Stimulated activated effector memory CD8-positive, alpha-beta T cell treated with anti-CD3 and anti-CD28 coated beads, Interleukin-12 subunit alpha, Interleukin-12 subunit beta, amount 100 ng/mL, for 72 hours (primary cell): ENCODE measurements around the gene FOXN3.

Experiments used
- ATAC-seq: fragments of 150-1000 bp; cut with Tn5 transposase; 2 replicates; pipeline ENCODE4 v1.10.0; 2021
- DNase-seq, 2 donors: peaks; one replicate each; pipeline ENCODE4 v3.0.0; 2021 to 2022; ENCODE audit warnings: low spot score in 2 of 2
- H3K27ac Mint-ChIP-seq: one replicate; pipeline ENCODE4 v1.8.0; 2022; ENCODE audit warnings: mild to moderate bottlenecking, mixed read lengths
- H3K36me3 Mint-ChIP-seq: one replicate; pipeline ENCODE4 v1.8.0; 2022; ENCODE audit warnings: mild to moderate bottlenecking, mixed read lengths
- H3K4me1 Mint-ChIP-seq: one replicate; pipeline ENCODE4 v1.8.0; 2022; ENCODE audit warnings: mixed read lengths
- H3K4me3 Mint-ChIP-seq: one replicate; pipeline ENCODE4 v1.8.0; 2022; ENCODE audit warnings: mild to moderate bottlenecking, mixed read lengths
- H3K9me3 Mint-ChIP-seq: one replicate; pipeline ENCODE4 v1.8.0; 2022; ENCODE audit warnings: mixed read lengths

The FOXN3 gene

DNA sequence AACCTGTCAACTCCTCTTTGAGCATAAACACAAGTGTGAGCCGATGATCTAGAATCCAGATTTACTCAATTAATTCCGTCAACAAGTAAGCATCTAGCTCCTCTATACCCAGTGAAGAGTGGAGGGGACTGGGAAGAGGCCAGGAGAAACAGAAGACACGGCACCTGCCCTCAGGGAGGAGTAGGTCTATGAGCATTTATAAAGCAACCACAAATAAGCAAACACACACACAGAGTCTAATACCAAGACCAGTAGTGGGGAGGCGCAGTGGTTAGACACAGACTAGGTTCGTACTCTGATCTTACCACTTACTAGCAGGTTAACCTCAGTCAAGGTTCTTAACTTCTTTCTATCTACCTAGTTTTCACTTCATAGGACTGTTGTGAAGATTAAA is 5.9 kb upstream of the FOXN3 start:
- no peaks in the 10 kb centered on the region for H3K9me3 Mint-ChIP-seq
- DNase-seq (no peak), ATAC-seq (no peak)
- peak overlapping the region; percentile 26 for H3K27ac Mint-ChIP-seq
- H3K4me1 Mint-ChIP-seq: peaks cover 62% of the 10 kb centered on the region
- no peak overlapping the region for H3K4me3 Mint-ChIP-seq
- peaks cover 2% of the 10 kb centered on the region for H3K36me3 Mint-ChIP-seq

- peaks cover 7% of the 10 kb centered on the region for H3K36me3 Mint-ChIP-seq
- H3K27ac Mint-ChIP-seq: peak overlapping the region; percentile 26
- peaks cover 66% of the 10 kb centered on the region for H3K4me1 Mint-ChIP-seq
- DNase-seq (no peak), ATAC-seq (no peak)
- H3K9me3 Mint-ChIP-seq: no peaks in the 10 kb centered on the region
- no peak overlapping the region for H3K4me3 Mint-ChIP-seq
These were observed 5.3 kb upstream of the FOXN3 start for GRCh38 chr14:89422181-89422951.

- no peak for ATAC-seq
- Mint-ChIP-seq H3K4me1 (peaks cover 65% of the 10 kb centered on the region), H3K9me3 (no peaks in the 10 kb centered on the region), H3K36me3 (peaks cover 18% of the 10 kb centered on the region), H3K4me3 (no peak overlapping the region), H3K27ac (peak overlapping the region; percentile 62)
- DNase-seq: no peak
These were observed 3.5 kb upstream of the FOXN3 start for GRCh38 chr14:89420502-89420901.

DNA sequence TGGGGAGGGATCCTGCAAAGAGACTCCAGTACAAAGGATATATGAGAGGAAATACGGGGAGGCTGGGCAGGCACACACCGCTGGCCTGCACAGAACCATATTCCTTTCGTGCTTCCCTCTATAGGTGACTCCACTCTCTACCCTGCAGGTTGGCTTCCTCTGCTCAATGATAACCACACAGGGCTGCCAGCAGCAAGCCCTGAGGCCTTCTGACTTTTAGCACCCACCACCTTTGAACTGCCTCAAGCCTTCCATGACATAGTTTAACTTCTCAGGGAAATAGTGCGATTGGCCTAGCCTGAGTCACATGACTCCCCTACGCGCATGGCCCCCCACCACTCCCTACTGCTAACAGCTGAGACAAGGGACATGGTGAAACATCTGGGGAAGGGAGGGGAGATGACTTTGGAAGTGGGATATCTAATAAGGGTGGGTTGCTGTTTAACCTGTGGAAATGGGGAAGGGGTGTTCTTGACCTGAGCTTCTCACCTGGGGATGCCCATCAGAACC is 3.0 kb upstream of the FOXN3 start:
- Mint-ChIP-seq H3K36me3 (peaks cover 22% of the 10 kb centered on the region), H3K4me3 (no peak overlapping the region), H3K9me3 (no peaks in the 10 kb centered on the region), H3K4me1 (peaks cover 70% of the 10 kb centered on the region), H3K27ac (peak overlapping the region; percentile 62)
- no peak for DNase-seq
- ATAC-seq: no peak

DNA sequence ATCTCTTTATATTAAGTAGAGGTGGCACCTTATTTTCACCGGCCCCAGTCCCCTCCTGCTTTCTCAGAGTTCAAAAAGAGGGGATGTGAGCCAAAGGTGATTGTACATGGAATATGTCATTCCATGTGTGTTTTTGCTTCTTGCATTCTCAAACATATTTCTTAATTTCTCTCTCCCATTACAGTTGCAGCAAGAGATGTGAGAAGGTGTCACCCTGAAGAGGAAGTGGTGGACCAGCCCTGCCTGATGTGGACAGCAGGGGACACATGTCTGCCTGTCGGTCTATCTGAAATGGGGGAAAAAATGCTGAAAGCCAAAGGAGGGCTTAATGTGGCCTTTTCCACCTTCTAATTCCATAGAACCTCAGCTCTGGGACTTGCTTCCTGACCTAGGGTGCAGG is 1.9 kb upstream of the FOXN3 start:
- Mint-ChIP-seq H3K36me3 (peaks cover 24% of the 10 kb centered on the region), H3K4me3 (peak overlapping the region; percentile 95), H3K4me1 (peaks cover 65% of the 10 kb centered on the region), H3K9me3 (no peaks in the 10 kb centered on the region), H3K27ac (no peak overlapping the region)
- ATAC-seq (no peak), DNase-seq (no peak)

GRCh38 chr14:89418452-89418851 is 1.4 kb upstream of the FOXN3 start:
- no peak for ATAC-seq
- H3K4me1 Mint-ChIP-seq: peaks cover 62% of the 10 kb centered on the region
- no peak for DNase-seq
- peak overlapping the region; percentile 95 for H3K4me3 Mint-ChIP-seq
- peaks cover 24% of the 10 kb centered on the region for H3K36me3 Mint-ChIP-seq
- no peaks in the 10 kb centered on the region for H3K9me3 Mint-ChIP-seq
- H3K27ac Mint-ChIP-seq: peak overlapping the region; percentile 97

DNA sequence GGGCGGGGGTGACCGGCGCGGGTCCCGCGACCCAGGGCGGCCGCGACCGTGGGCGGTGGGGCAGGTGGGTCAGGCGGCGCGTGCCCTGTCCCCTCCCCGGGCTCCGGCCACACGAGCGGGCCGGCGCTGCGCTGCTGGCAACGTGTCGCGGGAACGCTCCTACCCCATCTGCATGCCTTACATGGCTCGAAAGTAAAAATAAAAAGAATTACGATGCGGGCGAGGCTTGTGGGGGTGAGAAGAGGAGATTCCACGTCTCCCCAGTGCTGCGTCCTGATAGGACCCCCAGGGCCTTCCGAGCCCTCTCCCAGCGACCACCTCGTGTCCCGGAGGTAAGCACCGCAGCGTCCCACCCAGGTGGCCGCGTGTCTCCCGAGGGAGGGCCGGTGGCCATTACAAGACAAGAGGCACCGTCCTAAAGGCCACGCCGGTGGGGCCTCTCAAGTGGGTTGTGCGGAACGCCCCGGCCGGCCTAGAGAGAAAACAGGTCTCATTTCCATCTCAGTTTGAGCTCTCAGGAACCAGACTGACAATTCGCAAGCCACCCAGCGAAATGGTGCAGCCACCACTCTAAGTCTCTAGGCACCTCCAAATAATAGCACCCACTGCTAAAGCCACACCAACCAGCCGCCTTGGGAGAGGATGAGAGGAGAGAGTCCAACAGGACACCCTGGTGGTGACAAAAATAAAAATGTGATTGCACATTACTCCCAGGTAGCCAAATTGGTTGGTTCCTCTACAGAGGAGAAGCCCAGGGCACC is 612 bp upstream of the FOXN3 start:
- Mint-ChIP-seq H3K4me1 (peaks cover 62% of the 10 kb centered on the region), H3K27ac (peak overlapping the region; percentile 97), H3K9me3 (no peaks in the 10 kb centered on the region), H3K36me3 (peaks cover 33% of the 10 kb centered on the region), H3K4me3 (peak overlapping the region; percentile 95)
- ATAC-seq: peak; percentile 63
- DNase-seq: peak; percentile 42 to 86

DNA sequence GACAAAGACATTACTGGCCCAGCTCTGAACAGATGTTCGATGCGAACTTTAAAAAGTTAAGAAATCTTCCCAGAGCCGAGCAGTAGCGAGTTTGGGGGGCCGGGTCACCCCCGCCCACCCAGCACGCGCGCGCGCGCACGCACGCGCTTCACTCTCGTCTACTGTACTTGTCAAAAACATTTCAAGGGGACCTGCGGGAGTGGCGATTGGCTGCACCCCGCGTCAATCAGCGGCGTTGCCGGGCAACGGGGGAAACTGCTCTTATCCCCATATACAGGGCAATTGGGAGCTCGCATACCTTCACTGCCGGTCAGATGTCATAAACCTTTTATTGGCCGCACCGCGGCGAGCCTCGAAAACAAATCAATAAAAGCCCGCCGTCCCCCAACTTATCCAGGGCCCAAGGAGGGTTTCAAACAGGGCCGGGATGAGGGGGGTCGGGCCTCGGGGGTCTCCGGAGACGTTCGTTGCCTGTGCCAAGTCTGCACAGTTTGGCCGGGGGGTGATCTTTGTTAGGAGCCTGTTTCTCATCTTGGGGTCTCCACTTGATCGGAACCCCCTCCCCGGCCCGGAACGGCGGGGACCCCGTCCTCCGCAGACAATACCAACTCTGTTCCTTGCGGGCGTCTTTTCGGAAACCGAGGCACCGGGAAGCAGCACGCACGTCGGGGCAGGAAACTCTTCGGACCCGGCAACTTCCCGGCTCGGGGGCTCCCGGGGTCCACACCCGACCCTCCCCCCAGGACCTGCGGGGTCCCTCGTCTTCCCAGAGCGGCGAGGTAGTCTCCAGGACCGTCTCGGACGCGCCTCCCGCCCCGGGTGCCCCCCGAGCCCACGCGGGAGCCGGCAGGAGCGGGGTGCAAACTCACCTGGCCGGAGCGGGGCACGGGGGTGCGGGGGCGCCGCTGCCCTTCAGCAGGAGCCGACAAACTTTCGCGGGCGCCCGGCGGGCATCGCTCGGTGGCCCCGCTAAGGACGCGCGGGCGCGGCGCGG is 734 bp downstream of the FOXN3 start:
- Mint-ChIP-seq H3K4me3 (peak overlapping the region; percentile 95), H3K36me3 (peaks cover 46% of the 10 kb centered on the region), H3K4me1 (peaks cover 60% of the 10 kb centered on the region), H3K9me3 (no peaks in the 10 kb centered on the region), H3K27ac (peak overlapping the region; percentile 97)
- peak; percentile 99 to 100 for DNase-seq
- peak; percentile 88 for ATAC-seq

GRCh38 chr14:89415159-89415558 is 1.9 kb downstream of the FOXN3 start:
- Mint-ChIP-seq H3K36me3 (peaks cover 57% of the 10 kb centered on the region), H3K4me3 (peak overlapping the region; percentile 95), H3K4me1 (peaks cover 58% of the 10 kb centered on the region), H3K27ac (peak overlapping the region; percentile 97), H3K9me3 (no peaks in the 10 kb centered on the region)
- DNase-seq (no peak), ATAC-seq (no peak)

DNA sequence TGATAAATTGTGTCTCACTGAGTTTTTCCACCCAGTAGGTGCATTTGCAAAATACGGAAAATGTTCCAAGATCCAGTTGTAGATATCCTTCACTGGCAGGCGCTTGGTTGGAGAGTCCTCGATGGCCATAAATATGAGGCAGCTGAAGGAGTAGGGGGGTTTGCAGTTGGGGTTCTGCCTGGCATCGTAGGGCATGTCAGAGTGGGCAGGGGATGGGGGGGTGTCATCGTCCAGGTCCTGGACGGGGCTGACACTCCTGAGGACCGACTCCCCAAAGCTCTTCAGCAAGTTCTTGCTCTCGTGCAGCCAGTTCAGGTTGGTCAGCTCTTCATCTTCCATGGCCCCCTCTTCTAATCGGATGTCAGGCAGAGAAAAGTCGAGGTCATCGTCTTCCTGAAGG is 5.1 kb downstream of the FOXN3 start:
- H3K27ac Mint-ChIP-seq: peak overlapping the region; percentile 68
- ATAC-seq (no peak), DNase-seq (no peak)
- H3K4me1 Mint-ChIP-seq: peaks cover 62% of the 10 kb centered on the region
- no peaks in the 10 kb centered on the region for H3K9me3 Mint-ChIP-seq
- H3K4me3 Mint-ChIP-seq: no peak overlapping the region
- H3K36me3 Mint-ChIP-seq: peaks cover 76% of the 10 kb centered on the region

GRCh38 chr14:89409961-89410360 is 7.1 kb downstream of the FOXN3 start:
- ATAC-seq (no peak), DNase-seq (no peak)
- H3K4me3 Mint-ChIP-seq: no peak overlapping the region
- peaks cover 74% of the 10 kb centered on the region for H3K36me3 Mint-ChIP-seq
- no peak overlapping the region for H3K27ac Mint-ChIP-seq
- no peaks in the 10 kb centered on the region for H3K9me3 Mint-ChIP-seq
- peaks cover 62% of the 10 kb centered on the region for H3K4me1 Mint-ChIP-seq

- DNase-seq (no peak), ATAC-seq (no peak)
- no peaks in the 10 kb centered on the region for H3K9me3 Mint-ChIP-seq
- no peak overlapping the region for H3K4me3 Mint-ChIP-seq
- peaks cover 82% of the 10 kb centered on the region for H3K36me3 Mint-ChIP-seq
- no peak overlapping the region for H3K27ac Mint-ChIP-seq
- peaks cover 63% of the 10 kb centered on the region for H3K4me1 Mint-ChIP-seq
These were observed 7.9 kb downstream of the FOXN3 start for GRCh38 chr14:89408907-89409700.

DNA sequence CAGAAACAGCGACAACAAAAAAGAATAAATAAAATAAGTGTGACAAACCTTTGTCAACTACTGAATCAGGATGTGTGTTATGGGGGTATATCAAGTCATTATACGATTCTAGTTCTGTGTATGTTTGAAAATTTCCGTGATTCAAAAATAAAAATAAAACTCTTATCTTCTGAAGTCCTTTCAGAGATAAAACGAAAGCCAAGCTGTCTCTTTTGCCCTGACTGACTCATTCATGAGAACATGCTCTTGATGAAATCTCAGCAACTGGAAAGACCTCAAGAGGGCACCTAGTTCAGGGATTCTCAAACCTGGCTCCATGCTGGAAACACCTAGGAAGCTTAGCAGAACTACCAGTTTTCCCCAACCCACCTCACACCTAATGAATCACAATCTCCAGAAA is 9.2 kb downstream of the FOXN3 start:
- Mint-ChIP-seq H3K9me3 (no peaks in the 10 kb centered on the region), H3K4me3 (peak overlapping the region; percentile 57), H3K4me1 (peaks cover 65% of the 10 kb centered on the region), H3K27ac (peak overlapping the region; percentile 77), H3K36me3 (peaks cover 87% of the 10 kb centered on the region)
- ATAC-seq: peak; percentile 87
- no peak for DNase-seq

DNA sequence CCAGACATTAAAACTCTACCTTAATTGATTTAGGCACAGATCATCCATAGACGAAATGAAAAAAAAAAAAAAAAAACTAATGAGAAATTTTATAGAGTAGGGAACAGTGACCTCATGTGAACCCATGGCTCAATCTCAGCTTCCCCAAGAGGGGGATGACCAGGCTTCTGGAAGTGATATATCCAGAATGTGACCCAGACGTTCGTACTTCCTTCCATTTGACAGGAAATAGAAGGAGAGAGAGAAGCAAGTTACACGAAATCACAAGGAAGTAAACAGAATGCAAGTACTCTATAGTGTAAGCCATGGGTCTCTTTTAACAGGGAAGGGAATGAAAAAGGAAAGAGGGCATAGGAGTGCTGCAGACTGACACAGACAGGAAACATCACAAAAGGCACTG is 10.1 kb downstream of the FOXN3 start:
- Mint-ChIP-seq H3K9me3 (no peaks in the 10 kb centered on the region), H3K4me3 (peak overlapping the region; percentile 57), H3K36me3 (peaks cover 78% of the 10 kb centered on the region), H3K4me1 (peaks cover 66% of the 10 kb centered on the region), H3K27ac (peak overlapping the region; percentile 5)
- ATAC-seq (no peak), DNase-seq (no peak)
